EL (cell line): ENCODE data around the gene NTF4.

Experiments used
- DNase-seq: peaks from one replicate; pipeline ENCODE4 v3.0.0-alpha.2; 2016

The NTF4 gene

GRCh38 chr19:49019242-49019932, 45.2 kb downstream of the NTF4 start:
- peak; percentile 76 for DNase-seq

- DNase-seq: peak; percentile 33
These were observed 46.0 kb downstream of the NTF4 start for GRCh38 chr19:49018388-49019241.

GRCh38 chr19:49017666-49018351, 46.8 kb downstream of the NTF4 start:
- peak; percentile 79 for DNase-seq

- DNase-seq: no peak
These were observed 47.5 kb downstream of the NTF4 start, which contains the start of gene LHB for GRCh38 chr19:49017041-49017665. Gene LHB, minus strand, starts transcription at chr19:49017091. Its CDS starts 10 bp downstream, at chr19:49017081.

- DNase-seq: no peak
These were observed 48.4 kb downstream of the NTF4 start for GRCh38 chr19:49016067-49016839.

- no peak for DNase-seq
These were observed 49.8 kb downstream of the NTF4 start for GRCh38 chr19:49014870-49015255.

GRCh38 chr19:49014123-49014869, 50.3 kb downstream of the NTF4 start:
- peak; percentile 49 for DNase-seq

- DNase-seq: no peak
These were observed 53.4 kb downstream of the NTF4 start for GRCh38 chr19:49011194-49011593.
